ENCODE data around the gene NHP2. TPM values are rescaled to one million over a fixed set of nuclear protein-coding genes. Genes with fewer than 3 reads are reported as not detected.

Gene NHP2
- total and polyA plus RNA-seq, 3 donors from 2014 or later = 105 to 208 (median 132) TPM

- WGBS, 2 donors = 52 to 58% methylated on average over 6 to 7 of the region's 7 CpGs
These were observed 40.3 kb upstream of the NHP2 start for GRCh38 chr5:178194026-178194425.

GRCh38 chr5:178193251-178193809 is 39.6 kb upstream of the NHP2 start:
- intact Hi-C loops (cut with DNase I; ENCODE audit: low total_unique reads) = no loop called here
- WGBS, 2 donors = 77 to 84% methylated on average over 8 of the region's 8 CpGs
- TF ChIP-seq POLR2A (IDR thresholded peaks at IDR 0.05) = no peak
- TF ChIP-seq, protein P1, sequence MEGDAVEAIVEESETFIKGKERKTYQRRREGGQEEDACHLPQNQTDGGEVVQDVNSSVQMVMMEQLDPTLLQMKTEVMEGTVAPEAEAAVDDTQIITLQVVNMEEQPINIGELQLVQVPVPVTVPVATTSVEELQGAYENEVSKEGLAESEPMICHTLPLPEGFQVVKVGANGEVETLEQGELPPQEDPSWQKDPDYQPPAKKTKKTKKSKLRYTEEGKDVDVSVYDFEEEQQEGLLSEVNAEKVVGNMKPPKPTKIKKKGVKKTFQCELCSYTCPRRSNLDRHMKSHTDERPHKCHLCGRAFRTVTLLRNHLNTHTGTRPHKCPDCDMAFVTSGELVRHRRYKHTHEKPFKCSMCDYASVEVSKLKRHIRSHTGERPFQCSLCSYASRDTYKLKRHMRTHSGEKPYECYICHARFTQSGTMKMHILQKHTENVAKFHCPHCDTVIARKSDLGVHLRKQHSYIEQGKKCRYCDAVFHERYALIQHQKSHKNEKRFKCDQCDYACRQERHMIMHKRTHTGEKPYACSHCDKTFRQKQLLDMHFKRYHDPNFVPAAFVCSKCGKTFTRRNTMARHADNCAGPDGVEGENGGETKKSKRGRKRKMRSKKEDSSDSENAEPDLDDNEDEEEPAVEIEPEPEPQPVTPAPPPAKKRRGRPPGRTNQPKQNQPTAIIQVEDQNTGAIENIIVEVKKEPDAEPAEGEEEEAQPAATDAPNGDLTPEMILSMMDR (IDR thresholded peaks at IDR 0.05) = no peak

More at GRCh38 chr5:178194026-178194425, 40.3 kb upstream of the NHP2 start:
- TF ChIP-seq, protein P1 (IDR thresholded peaks at IDR 0.05) = no peak
- TF ChIP-seq POLR2A (IDR thresholded peaks at IDR 0.05) = no peak
- H3K36me3 ChIP-seq (ENCODE audit: low read depth, missing control alignments) = no peaks in the 10 kb centered on the region
- no peaks in the 10 kb centered on the region for H3K4me1 ChIP-seq
- intact Hi-C loops (cut with DNase I; ENCODE audit: low total_unique reads) = no loop called here
- H3K27me3 ChIP-seq = no peaks in the 10 kb centered on the region
- H3K4me3 ChIP-seq = no peak overlapping the region
- H3K27ac ChIP-seq = no peak overlapping the region
- no peak for DNase-seq
- H3K9me3 ChIP-seq = no peaks in the 10 kb centered on the region

DNA sequence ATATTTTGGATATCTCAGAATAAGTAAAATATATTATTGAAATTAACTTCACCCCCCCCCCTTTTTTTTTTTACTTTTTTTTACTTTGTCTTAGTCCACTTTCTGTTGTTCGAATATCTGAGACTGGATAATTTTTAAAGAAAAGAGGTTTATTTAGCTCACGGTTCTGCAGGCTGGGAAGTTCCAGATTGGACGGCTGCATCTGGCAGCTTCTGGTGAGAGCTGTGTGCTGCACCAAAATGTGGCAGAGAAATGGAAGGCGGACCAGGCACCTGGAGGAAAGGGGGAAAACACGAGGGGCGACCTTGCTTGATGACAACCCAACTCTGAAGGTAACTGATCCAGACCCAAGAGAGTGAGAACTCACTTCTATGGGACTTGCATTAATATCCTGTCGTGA is 39.1 kb upstream of the NHP2 start:
- Histone ChIP-seq H3K27me3 (no peaks in the 10 kb centered on the region), H3K27ac (no peak overlapping the region), H3K9me3 (no peaks in the 10 kb centered on the region), H3K4me1 (no peaks in the 10 kb centered on the region), H3K4me3 (no peak overlapping the region), H3K36me3 (ENCODE audit: low read depth, missing control alignments) (no peaks in the 10 kb centered on the region)
- TF ChIP-seq, protein P1 (IDR thresholded peaks at IDR 0.05) = no peak
- DNase-seq = no peak
- 90 to 91% methylated on average over 7 of the region's 7 CpGs for WGBS, 2 donors
- intact Hi-C loops (cut with DNase I; ENCODE audit: low total_unique reads) = no loop called here

More at GRCh38 chr5:178193251-178193809, 39.6 kb upstream of the NHP2 start:
- Histone ChIP-seq H3K27me3 (no peaks in the 10 kb centered on the region), H3K9me3 (no peaks in the 10 kb centered on the region), H3K36me3 (ENCODE audit: low read depth, missing control alignments) (no peaks in the 10 kb centered on the region), H3K4me3 (no peak overlapping the region), H3K27ac (no peak overlapping the region), H3K4me1 (no peaks in the 10 kb centered on the region)
- no peak for DNase-seq

- Histone ChIP-seq H3K27ac (no peak overlapping the region), H3K9me3 (no peaks in the 10 kb centered on the region), H3K4me1 (no peaks in the 10 kb centered on the region), H3K36me3 (ENCODE audit: low read depth, missing control alignments) (no peaks in the 10 kb centered on the region), H3K4me3 (no peak overlapping the region), H3K27me3 (no peaks in the 10 kb centered on the region)
- no peak for TF ChIP-seq POLR2A (IDR thresholded peaks at IDR 0.05)
- TF ChIP-seq, protein P1 (IDR thresholded peaks at IDR 0.05) = no peak
- intact Hi-C loops (cut with DNase I; ENCODE audit: low total_unique reads) = no loop called here
- 39 to 52% methylated on average over 2 of the region's 2 CpGs for WGBS, 2 donors
- no peak for DNase-seq
These were observed 38.6 kb upstream of the NHP2 start for GRCh38 chr5:178192244-178192643.

- Histone ChIP-seq H3K36me3 (ENCODE audit: low read depth, missing control alignments) (no peaks in the 10 kb centered on the region), H3K4me3 (no peak overlapping the region), H3K4me1 (no peaks in the 10 kb centered on the region), H3K27ac (no peak overlapping the region), H3K27me3 (no peaks in the 10 kb centered on the region), H3K9me3 (no peaks in the 10 kb centered on the region)
- 80 to 83% methylated on average over 4 of the region's 4 CpGs for WGBS, 2 donors
- no peak for DNase-seq
- intact Hi-C loops (cut with DNase I; ENCODE audit: low total_unique reads) = no loop called here
- TF ChIP-seq POLR2A (IDR thresholded peaks at IDR 0.05) = no peak
- TF ChIP-seq, protein P1 (IDR thresholded peaks at IDR 0.05) = no peak
These were observed 38.0 kb upstream of the NHP2 start for GRCh38 chr5:178191661-178192060.
